ENCODE data around the gene MCRIP2. TPM values are rescaled to one million over a fixed set of nuclear protein-coding genes. Genes with fewer than 3 reads are reported as not detected.

The MCRIP2 gene
- total RNA-seq, 1 donor from 2014 or later, result 2.9 TPM

GRCh38 chr16:659618-660017 is 18.0 kb downstream of the MCRIP2 start:
- Mint-ChIP-seq H3K36me3 (ENCODE audit: low read depth, unreplicated experiment) (peaks cover 3% of the 10 kb centered on the region), H3K4me1 (ENCODE audit: unreplicated experiment) (no peaks in the 10 kb centered on the region), H3K9me3 (ENCODE audit: unreplicated experiment) (no peaks in the 10 kb centered on the region), H3K27ac (ENCODE audit: unreplicated experiment) (no peak overlapping the region), H3K27me3 (ENCODE audit: unreplicated experiment) (peaks cover 8% of the 10 kb centered on the region), H3K4me3 (ENCODE audit: unreplicated experiment) (no peak overlapping the region)
- no peak for TF ChIP-seq CTCF (IDR thresholded peaks at IDR 0.05; ENCODE audit: unreplicated experiment)
- DNase-seq (ENCODE audit: low spot score), result no peak

DNA sequence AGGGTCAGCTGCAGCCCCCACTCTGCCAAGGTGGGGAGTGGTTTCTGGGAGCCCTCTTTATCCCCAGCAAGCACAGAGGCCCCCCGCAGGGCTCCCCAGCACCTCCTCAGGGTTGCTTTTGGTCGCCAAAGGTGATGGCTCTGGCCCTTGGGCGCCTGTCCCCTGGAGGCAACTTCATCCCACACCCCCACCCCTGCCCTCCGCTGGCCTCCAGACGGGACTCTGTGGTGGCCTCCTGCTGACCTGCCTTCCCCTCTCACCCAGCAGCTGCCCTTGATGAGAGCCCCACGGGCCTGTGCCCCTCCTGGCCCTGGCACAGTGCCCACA is 18.5 kb downstream of the MCRIP2 start:
- peaks cover 9% of the 10 kb centered on the region for H3K27me3 Mint-ChIP-seq (ENCODE audit: unreplicated experiment)
- no peaks in the 10 kb centered on the region for H3K9me3 Mint-ChIP-seq (ENCODE audit: unreplicated experiment)
- DNase-seq (ENCODE audit: low spot score), result no peak
- H3K36me3 Mint-ChIP-seq (ENCODE audit: low read depth, unreplicated experiment), result peaks cover 3% of the 10 kb centered on the region
- TF ChIP-seq CTCF (IDR thresholded peaks at IDR 0.05; ENCODE audit: unreplicated experiment), result no peak
- no peaks in the 10 kb centered on the region for H3K4me1 Mint-ChIP-seq (ENCODE audit: unreplicated experiment)
- no peak overlapping the region for H3K4me3 Mint-ChIP-seq (ENCODE audit: unreplicated experiment)
- H3K27ac Mint-ChIP-seq (ENCODE audit: unreplicated experiment), result no peak overlapping the region

DNA sequence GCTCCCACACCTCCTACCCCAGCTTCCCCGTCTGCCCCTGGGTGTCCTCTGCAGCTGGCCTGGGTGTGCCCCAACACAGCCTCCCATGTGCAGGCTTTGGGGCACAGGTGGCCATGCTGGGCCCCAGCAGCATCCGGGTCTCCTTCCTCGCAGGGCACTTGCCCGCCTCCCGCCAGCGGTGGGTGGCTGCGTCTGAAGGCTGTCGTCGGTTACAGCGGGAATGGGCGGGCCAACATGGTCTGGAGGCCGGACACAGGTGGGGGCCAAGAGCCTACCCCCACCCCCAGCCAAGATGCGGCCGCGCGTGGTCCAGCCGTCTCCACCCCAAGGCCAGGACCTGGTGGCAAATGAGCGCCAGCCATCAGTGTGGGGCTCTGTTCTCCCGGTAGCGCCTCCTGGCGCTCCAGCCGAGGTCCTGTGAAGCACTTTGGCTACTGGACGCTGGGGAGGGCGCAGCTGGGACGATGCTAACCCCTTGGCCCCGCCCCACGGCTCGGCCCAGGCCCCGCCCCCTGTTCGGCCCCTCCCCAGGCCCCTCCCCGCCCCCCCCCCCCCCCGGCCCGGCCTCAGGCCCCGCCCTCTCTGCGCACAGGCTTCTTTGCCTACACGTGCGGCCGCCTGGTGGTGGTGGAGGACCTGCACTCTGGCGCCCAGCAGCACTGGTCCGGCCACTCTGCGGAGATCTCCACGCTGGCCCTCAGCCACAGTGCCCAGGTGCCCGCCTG is 19.0 kb downstream of the MCRIP2 start:
- TF ChIP-seq CTCF (IDR thresholded peaks at IDR 0.05; ENCODE audit: unreplicated experiment), result peak; percentile 74
- no peak overlapping the region for H3K4me3 Mint-ChIP-seq (ENCODE audit: unreplicated experiment)
- no peak overlapping the region for H3K27ac Mint-ChIP-seq (ENCODE audit: unreplicated experiment)
- H3K36me3 Mint-ChIP-seq (ENCODE audit: low read depth, unreplicated experiment), result peaks cover 3% of the 10 kb centered on the region
- DNase-seq (ENCODE audit: low spot score), result peak; percentile 91
- H3K27me3 Mint-ChIP-seq (ENCODE audit: unreplicated experiment), result peaks cover 9% of the 10 kb centered on the region
- H3K9me3 Mint-ChIP-seq (ENCODE audit: unreplicated experiment), result no peaks in the 10 kb centered on the region
- H3K4me1 Mint-ChIP-seq (ENCODE audit: unreplicated experiment), result no peaks in the 10 kb centered on the region

GRCh38 chr16:661184-661821 is 19.7 kb downstream of the MCRIP2 start:
- Mint-ChIP-seq H3K4me1 (ENCODE audit: unreplicated experiment) (no peaks in the 10 kb centered on the region), H3K27ac (ENCODE audit: unreplicated experiment) (no peak overlapping the region), H3K27me3 (ENCODE audit: unreplicated experiment) (peaks cover 9% of the 10 kb centered on the region), H3K4me3 (ENCODE audit: unreplicated experiment) (no peak overlapping the region), H3K9me3 (ENCODE audit: unreplicated experiment) (no peaks in the 10 kb centered on the region), H3K36me3 (ENCODE audit: low read depth, unreplicated experiment) (peaks cover 3% of the 10 kb centered on the region)
- TF ChIP-seq CTCF (IDR thresholded peaks at IDR 0.05; ENCODE audit: unreplicated experiment), result peak; percentile 9
- no peak for DNase-seq (ENCODE audit: low spot score)

DNA sequence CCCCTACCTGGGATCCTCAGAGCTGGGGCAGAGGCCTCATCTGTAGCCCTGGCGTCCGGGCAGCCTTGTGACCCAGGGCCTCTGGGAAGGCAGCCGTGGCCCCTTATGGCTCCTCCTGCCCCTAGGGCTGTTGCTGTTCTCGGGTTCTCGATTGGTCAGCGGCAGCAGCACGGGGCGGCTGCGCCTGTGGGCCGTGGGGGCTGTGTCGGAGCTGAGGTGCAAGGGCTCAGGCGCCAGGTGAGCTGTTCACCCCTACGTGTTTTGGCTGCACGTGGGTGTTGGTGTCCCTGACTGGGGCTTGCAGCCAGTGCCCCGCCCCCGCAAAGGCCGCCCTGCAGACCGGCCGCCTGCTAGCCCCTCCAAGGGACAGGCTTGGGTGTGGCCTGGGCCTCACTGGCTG is 20.5 kb downstream of the MCRIP2 start:
- no peak overlapping the region for H3K27ac Mint-ChIP-seq (ENCODE audit: unreplicated experiment)
- no peaks in the 10 kb centered on the region for H3K9me3 Mint-ChIP-seq (ENCODE audit: unreplicated experiment)
- TF ChIP-seq CTCF (IDR thresholded peaks at IDR 0.05; ENCODE audit: unreplicated experiment), result no peak
- H3K4me1 Mint-ChIP-seq (ENCODE audit: unreplicated experiment), result no peaks in the 10 kb centered on the region
- peaks cover 9% of the 10 kb centered on the region for H3K27me3 Mint-ChIP-seq (ENCODE audit: unreplicated experiment)
- no peak overlapping the region for H3K4me3 Mint-ChIP-seq (ENCODE audit: unreplicated experiment)
- DNase-seq (ENCODE audit: low spot score), result no peak
- H3K36me3 Mint-ChIP-seq (ENCODE audit: low read depth, unreplicated experiment), result peaks cover 3% of the 10 kb centered on the region
